GM12878 (cell line): ENCODE results near the gene H2AZ2. TPM values are rescaled to one million over a fixed set of nuclear protein-coding genes. Genes with fewer than 3 reads are reported as not detected.
A peak's percentile ranks its signal among the peaks of the same experiment; 100 is the strongest.

ENCODE experiments used
- ATF7 ChIP-seq: fragments of 450-650 bp; IDR thresholded peaks from 2 replicates; pipeline ENCODE4 v1.6.1; 2016; ENCODE audit warnings: low read depth, mild to moderate bottlenecking
- CREB1 ChIP-seq: IDR thresholded peaks from 2 replicates; pipeline ENCODE4 v1.6.1; 2012; ENCODE audit warnings: low read depth, mild to moderate bottlenecking, inconsistent platforms
- CTCF ChIP-seq, 3 experiments: IDR thresholded peaks in 2 of 3; conservative IDR thresholded peaks in 1 of 3; 2 replicates each; pipeline ENCODE4 v1.5.1; 2011; ENCODE audit warnings: low read depth in 3 of 3, low read length in 3 of 3, mild to moderate bottlenecking in 3 of 3, control low read depth in 2 of 3, moderate library complexity in 2 of 3, inconsistent platforms in 1 of 3, mixed read lengths in 1 of 3; ENCODE audit not compliant: control insufficient read depth in 2 of 3, insufficient read depth in 1 of 3; ENCODE audit errors: extremely low read depth in 1 of 3
- EGR1 ChIP-seq, 2 experiments: IDR thresholded peaks; 1 replicate in 1 of 2; 2 replicates in 1 of 2; pipeline ENCODE4 v1.6.1; 2011 to 2012; ENCODE audit warnings: low read depth in 2 of 2, low read length in 2 of 2, borderline replicate concordance in 1 of 2, mild to moderate bottlenecking in 1 of 2, moderate library complexity in 1 of 2
- ELK1 ChIP-seq: IDR thresholded peaks from 2 replicates; pipeline ENCODE4 v1.6.1; 2012; ENCODE audit warnings: low read depth, low read length, improper control_type of control experiment
- IRF4 ChIP-seq: IDR thresholded peaks from 2 replicates; pipeline ENCODE4 v1.6.1; 2011; ENCODE audit warnings: low read depth, low read length
- MTA2 ChIP-seq: fragments of 450-650 bp; IDR thresholded peaks from 2 replicates; pipeline ENCODE4 v1.6.1; 2016; ENCODE audit warnings: low read depth, mild to moderate bottlenecking, moderate library complexity
- MTA3 ChIP-seq: IDR thresholded peaks from 2 replicates; pipeline ENCODE4 v1.6.1; 2012; ENCODE audit warnings: low read length, inconsistent platforms, borderline replicate concordance
- NFIC ChIP-seq: IDR thresholded peaks from 2 replicates; pipeline ENCODE4 v1.6.1; 2012; ENCODE audit warnings: low read depth, mild to moderate bottlenecking, inconsistent platforms, low read length, moderate library complexity
- NR2F1 ChIP-seq: fragments of 450-650 bp; conservative IDR thresholded peaks from 2 replicates; pipeline ENCODE4 v1.6.1; 2017; ENCODE audit warnings: mild to moderate bottlenecking
- POLR2AphosphoS2 ChIP-seq: IDR thresholded peaks from 2 replicates; pipeline ENCODE4 v1.6.1; 2011; ENCODE audit warnings: low read depth, mild to moderate bottlenecking, low read length, improper control_type of control experiment, moderate library complexity
- POLR2AphosphoS5 ChIP-seq: IDR thresholded peaks from 2 replicates; pipeline ENCODE4 v1.6.1; 2011; ENCODE audit warnings: mild to moderate bottlenecking, low read length, inconsistent platforms
- SIX5 ChIP-seq: IDR thresholded peaks from 2 replicates; pipeline ENCODE4 v1.6.1; 2011; ENCODE audit warnings: mild to moderate bottlenecking, low read depth, low read length, moderate library complexity; ENCODE audit not compliant: severe bottlenecking
- SRF ChIP-seq, 2 experiments: IDR thresholded peaks; 2 replicates each; pipeline ENCODE4 v1.6.1; 2011; ENCODE audit warnings: low read depth in 2 of 2, low read length in 2 of 2, mild to moderate bottlenecking in 1 of 2, moderate library complexity in 1 of 2
- polyA plus RNA-seq, 11 experiments: library from polyadenylated mRNA; depleted of rRNA in 4 of 11; unstranded in 6 of 11; stranded (reverse) in 5 of 11; fragments of >200 nt; fragmentation: Nextera tagmentation in 4 of 11; fragmentation: Illumina TruSeq in 1 of 11; extraction: Ambion mirVana in 4 of 11; extraction: Trizol in 1 of 11; gene quantifications; 1 replicate in 1 of 11; 2 replicates in 10 of 11; pipeline versions ENCODE4 v1.2.1 to v1.2.3, GENCODE V29; 2011 to 2016; ENCODE audit warnings: inconsistent platforms in 2 of 11, missing spikeins in 2 of 11, low read depth in 1 of 11
- total RNA-seq, 4 experiments: library from RNA; depleted of rRNA in 3 of 4; stranded (reverse); fragments of >200 nt in 3 of 4; fragmentation: Illumina TruSeq in 1 of 4; extraction: Trizol in 1 of 4; gene quantifications; 2 replicates each; pipeline versions ENCODE4 v1.2.1 to v1.2.3, GENCODE V29; 2013 to 2021
- TF ChIP-seq, protein P1 (sequence below): fragments of 450-650 bp; IDR thresholded peaks from 2 replicates; pipeline ENCODE4 v1.6.1; 2018; ENCODE audit warnings: mild to moderate bottlenecking, low read depth, moderate library complexity; ENCODE audit not compliant: partially characterized antibody
- TF ChIP-seq, protein P2 (sequence below): fragments of 450-650 bp; IDR thresholded peaks from 2 replicates; pipeline ENCODE4 v1.6.1; 2016; ENCODE audit warnings: mild to moderate bottlenecking
- TF ChIP-seq, protein P3 (sequence below): fragments of 150-350 bp; IDR thresholded peaks from 2 replicates; pipeline ENCODE4 v1.6.1; 2016; ENCODE audit warnings: low read depth, low read length

H2AZ2 gene
- total and polyA plus RNA-seq, 10 of the 15 experiments (the other 5 are each of a cell fraction or from before 2014, with no cell fraction given): 118 to 366 (median 223) TPM

DNA sequence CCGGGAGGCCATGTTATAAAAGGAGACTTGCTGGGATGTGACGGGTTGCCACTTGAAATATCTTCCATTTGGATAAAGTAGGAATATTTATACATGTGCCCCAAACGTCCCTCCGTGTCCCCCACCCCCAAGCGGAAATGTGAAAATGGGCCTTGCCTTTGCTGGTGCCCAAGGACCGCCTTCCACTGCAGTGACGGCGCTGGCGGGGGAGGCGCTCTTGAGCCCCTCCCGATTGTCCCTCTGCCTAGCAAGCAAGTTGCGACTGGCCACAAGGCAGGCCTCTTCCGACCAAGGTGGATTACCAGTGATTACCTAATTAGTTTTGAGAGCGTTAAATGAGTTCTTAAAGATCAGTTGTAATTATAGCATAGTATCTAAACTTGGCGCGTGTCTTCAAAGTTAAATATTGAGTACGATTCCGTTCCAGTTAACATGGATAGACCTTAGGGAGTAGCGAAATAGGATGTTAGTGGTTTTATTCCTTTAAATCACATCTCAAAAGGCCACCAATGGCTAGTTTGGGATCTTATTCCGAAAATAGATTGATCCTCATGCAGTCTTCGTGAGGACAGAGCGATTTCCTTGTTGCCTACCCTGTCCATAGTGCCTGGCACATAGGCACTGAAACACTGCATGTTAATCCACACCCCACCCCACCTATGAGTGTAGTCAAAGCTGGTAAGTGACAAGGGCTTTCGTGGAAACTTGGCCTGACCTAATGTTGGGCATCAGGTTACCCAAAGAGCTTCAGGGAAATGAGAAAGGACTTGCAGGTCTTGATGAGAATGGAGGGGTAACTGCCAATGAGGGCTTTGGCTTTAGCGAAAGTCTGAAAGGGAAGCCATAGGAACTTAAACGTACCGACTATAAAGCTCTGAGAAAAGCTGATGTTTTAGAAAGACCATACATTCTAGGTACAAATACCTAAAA lies 50.3 kb downstream of the H2AZ2 start (continued):
- TF ChIP-seq ELK1 (peak; percentile 88), IRF4 (0 out of 2 replicates have a peak, but pooled peaks have one; percentile 44), NR2F1 (no peak), POLR2AphosphoS2 (peak; percentile 70; the same call in 1 of the 2 replicates), CTCF (IDR thresholded peaks at IDR 0.05 in 2 of 3, conservative IDR thresholded peaks at IDR 0.05 in 1 of 3; ENCODE audit: control insufficient read depth in 2 of 3, extremely low read depth in 1 of 3, insufficient read depth in 1 of 3, low read depth in 3 of 3, low read length in 3 of 3) (peak; percentile 57 to 61 (median 61)), MTA3 (peak; percentile 76; the same call in 1 of the 2 replicates), POLR2AphosphoS5 (peak; percentile 89), ATF7 (peak; percentile 45; the same call in 1 of the 2 replicates), NFIC (0 out of 2 replicates have a peak, but pooled peaks have one; percentile 36), SIX5 (peak; percentile 11), CREB1 (peak; percentile 60; the same call in 1 of the 2 replicates), SRF (IDR thresholded peaks at IDR 0.05; ENCODE audit: low read depth in 2 of 2, low read length in 2 of 2) (peak; percentile 95 to 98), MTA2 (peak; percentile 34; the same call in 1 of the 2 replicates), EGR1 (IDR thresholded peaks at IDR 0.05; ENCODE audit: borderline replicate concordance in 1 of 2, low read depth in 2 of 2, low read length in 2 of 2) (peak in 1 of 2 experiments; percentile 65; a peak in 1 of 3 replicates)
- TF ChIP-seq, protein P1, sequence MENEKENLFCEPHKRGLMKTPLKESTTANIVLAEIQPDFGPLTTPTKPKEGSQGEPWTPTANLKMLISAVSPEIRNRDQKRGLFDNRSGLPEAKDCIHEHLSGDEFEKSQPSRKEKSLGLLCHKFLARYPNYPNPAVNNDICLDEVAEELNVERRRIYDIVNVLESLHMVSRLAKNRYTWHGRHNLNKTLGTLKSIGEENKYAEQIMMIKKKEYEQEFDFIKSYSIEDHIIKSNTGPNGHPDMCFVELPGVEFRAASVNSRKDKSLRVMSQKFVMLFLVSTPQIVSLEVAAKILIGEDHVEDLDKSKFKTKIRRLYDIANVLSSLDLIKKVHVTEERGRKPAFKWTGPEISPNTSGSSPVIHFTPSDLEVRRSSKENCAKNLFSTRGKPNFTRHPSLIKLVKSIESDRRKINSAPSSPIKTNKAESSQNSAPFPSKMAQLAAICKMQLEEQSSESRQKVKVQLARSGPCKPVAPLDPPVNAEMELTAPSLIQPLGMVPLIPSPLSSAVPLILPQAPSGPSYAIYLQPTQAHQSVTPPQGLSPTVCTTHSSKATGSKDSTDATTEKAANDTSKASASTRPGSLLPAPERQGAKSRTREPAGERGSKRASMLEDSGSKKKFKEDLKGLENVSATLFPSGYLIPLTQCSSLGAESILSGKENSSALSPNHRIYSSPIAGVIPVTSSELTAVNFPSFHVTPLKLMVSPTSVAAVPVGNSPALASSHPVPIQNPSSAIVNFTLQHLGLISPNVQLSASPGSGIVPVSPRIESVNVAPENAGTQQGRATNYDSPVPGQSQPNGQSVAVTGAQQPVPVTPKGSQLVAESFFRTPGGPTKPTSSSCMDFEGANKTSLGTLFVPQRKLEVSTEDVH: peak; percentile 14
- TF ChIP-seq, protein P2, sequence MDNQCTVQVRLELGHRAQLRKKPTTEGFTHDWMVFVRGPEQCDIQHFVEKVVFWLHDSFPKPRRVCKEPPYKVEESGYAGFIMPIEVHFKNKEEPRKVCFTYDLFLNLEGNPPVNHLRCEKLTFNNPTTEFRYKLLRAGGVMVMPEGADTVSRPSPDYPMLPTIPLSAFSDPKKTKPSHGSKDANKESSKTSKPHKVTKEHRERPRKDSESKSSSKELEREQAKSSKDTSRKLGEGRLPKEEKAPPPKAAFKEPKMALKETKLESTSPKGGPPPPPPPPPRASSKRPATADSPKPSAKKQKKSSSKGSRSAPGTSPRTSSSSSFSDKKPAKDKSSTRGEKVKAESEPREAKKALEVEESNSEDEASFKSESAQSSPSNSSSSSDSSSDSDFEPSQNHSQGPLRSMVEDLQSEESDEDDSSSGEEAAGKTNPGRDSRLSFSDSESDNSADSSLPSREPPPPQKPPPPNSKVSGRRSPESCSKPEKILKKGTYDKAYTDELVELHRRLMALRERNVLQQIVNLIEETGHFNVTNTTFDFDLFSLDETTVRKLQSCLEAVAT: peak; percentile 25; the same call in 1 of the 2 replicates
- TF ChIP-seq, protein P3, sequence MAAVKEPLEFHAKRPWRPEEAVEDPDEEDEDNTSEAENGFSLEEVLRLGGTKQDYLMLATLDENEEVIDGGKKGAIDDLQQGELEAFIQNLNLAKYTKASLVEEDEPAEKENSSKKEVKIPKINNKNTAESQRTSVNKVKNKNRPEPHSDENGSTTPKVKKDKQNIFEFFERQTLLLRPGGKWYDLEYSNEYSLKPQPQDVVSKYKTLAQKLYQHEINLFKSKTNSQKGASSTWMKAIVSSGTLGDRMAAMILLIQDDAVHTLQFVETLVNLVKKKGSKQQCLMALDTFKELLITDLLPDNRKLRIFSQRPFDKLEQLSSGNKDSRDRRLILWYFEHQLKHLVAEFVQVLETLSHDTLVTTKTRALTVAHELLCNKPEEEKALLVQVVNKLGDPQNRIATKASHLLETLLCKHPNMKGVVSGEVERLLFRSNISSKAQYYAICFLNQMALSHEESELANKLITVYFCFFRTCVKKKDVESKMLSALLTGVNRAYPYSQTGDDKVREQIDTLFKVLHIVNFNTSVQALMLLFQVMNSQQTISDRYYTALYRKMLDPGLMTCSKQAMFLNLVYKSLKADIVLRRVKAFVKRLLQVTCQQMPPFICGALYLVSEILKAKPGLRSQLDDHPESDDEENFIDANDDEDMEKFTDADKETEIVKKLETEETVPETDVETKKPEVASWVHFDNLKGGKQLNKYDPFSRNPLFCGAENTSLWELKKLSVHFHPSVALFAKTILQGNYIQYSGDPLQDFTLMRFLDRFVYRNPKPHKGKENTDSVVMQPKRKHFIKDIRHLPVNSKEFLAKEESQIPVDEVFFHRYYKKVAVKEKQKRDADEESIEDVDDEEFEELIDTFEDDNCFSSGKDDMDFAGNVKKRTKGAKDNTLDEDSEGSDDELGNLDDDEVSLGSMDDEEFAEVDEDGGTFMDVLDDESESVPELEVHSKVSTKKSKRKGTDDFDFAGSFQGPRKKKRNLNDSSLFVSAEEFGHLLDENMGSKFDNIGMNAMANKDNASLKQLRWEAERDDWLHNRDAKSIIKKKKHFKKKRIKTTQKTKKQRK: no peak
